SK-N-SH treated with all-trans-retinoic acid at 6 μM for 48 hours (cell line): Measurements from ENCODE around the gene NFAT5.

Experiments
- ATAC-seq: fragments of 200-7000 bp; cut with Tn5 transposase; 3 replicates; pipeline ENCODE4 v1.9.1; 2020; ENCODE audit warnings: mild to moderate bottlenecking, moderate library complexity
- ARNTL ChIP-seq: fragments of 450-650 bp; formaldehyde crosslinking; IDR thresholded peaks from 2 replicates; pipeline ENCODE4 v1.5.0; 2020; ENCODE audit warnings: low read depth, mild to moderate bottlenecking, moderate library complexity, borderline replicate concordance
- CREB5 ChIP-seq: fragments of 250-450 bp; sonication (Bioruptor Pico); IDR thresholded peaks from 2 replicates; pipeline ENCODE4 v1.5.1; 2020; ENCODE audit warnings: low read depth, mild to moderate bottlenecking, moderate library complexity
- CSDC2 ChIP-seq: fragments of 250-450 bp; sonication (Bioruptor Pico); IDR thresholded peaks from 2 replicates; pipeline ENCODE4 v1.5.0; 2020; ENCODE audit warnings: mild to moderate bottlenecking, moderate library complexity
- ESRRG ChIP-seq: fragments of 250-450 bp; sonication (Bioruptor Pico); IDR thresholded peaks from 2 replicates; pipeline ENCODE4 v1.6.1; 2021; ENCODE audit warnings: mild to moderate bottlenecking
- POU6F1 ChIP-seq: fragments of 250-450 bp; sonication (Bioruptor Pico); IDR thresholded peaks from 2 replicates; pipeline ENCODE4 v1.8.0; 2021; ENCODE audit warnings: low read depth, mild to moderate bottlenecking, moderate library complexity, borderline replicate concordance
- PPARA ChIP-seq: fragments of 250-450 bp; sonication (Bioruptor Pico); IDR thresholded peaks from 2 replicates; pipeline ENCODE4 v1.5.0; 2020; ENCODE audit warnings: mild to moderate bottlenecking, borderline replicate concordance
- TOX ChIP-seq: fragments of 250-450 bp; sonication (Bioruptor Pico); IDR thresholded peaks from 2 replicates; pipeline ENCODE4 v1.8.0; 2021; ENCODE audit warnings: mild to moderate bottlenecking, moderate library complexity, borderline replicate concordance
- TSHZ2 ChIP-seq: fragments of 250-450 bp; sonication (Bioruptor Pico); IDR thresholded peaks from 2 replicates; pipeline ENCODE4 v1.5.0; 2020; ENCODE audit warnings: mild to moderate bottlenecking, moderate library complexity
- ZFP30 ChIP-seq: fragments of 450-650 bp; formaldehyde crosslinking; IDR thresholded peaks from 2 replicates; pipeline ENCODE4 v1.5.0; 2022; ENCODE audit warnings: mild to moderate bottlenecking, moderate library complexity
- ZNF70 ChIP-seq: fragments of 450-650 bp; formaldehyde crosslinking; IDR thresholded peaks from 2 replicates; pipeline ENCODE4 v1.5.0; 2020; ENCODE audit warnings: mild to moderate bottlenecking, moderate library complexity
- TF ChIP-seq, protein P1 (sequence below): fragments of 250-450 bp; sonication (Bioruptor Pico); IDR thresholded peaks from 2 replicates; pipeline ENCODE4 v1.8.0; 2020; ENCODE audit warnings: mild to moderate bottlenecking, moderate library complexity, borderline replicate concordance
- TF ChIP-seq, protein P2 (sequence below): fragments of 250-450 bp; sonication (Bioruptor Pico); IDR thresholded peaks from 2 replicates; pipeline ENCODE4 v1.5.1; 2021; ENCODE audit warnings: mild to moderate bottlenecking, moderate library complexity

Gene NFAT5

GRCh38 chr16:69725480-69726312 is 159.9 kb downstream of the NFAT5 start:
- TF ChIP-seq TSHZ2 (CRISPR knock-in tag) (0 out of 2 replicates have a peak, but pooled peaks have one; percentile 12), ESRRG (CRISPR knock-in tag) (no peak), POU6F1 (CRISPR knock-in tag) (no peak), ZFP30 (CRISPR knock-in tag) (no peak)
- no peak for ATAC-seq

DNA sequence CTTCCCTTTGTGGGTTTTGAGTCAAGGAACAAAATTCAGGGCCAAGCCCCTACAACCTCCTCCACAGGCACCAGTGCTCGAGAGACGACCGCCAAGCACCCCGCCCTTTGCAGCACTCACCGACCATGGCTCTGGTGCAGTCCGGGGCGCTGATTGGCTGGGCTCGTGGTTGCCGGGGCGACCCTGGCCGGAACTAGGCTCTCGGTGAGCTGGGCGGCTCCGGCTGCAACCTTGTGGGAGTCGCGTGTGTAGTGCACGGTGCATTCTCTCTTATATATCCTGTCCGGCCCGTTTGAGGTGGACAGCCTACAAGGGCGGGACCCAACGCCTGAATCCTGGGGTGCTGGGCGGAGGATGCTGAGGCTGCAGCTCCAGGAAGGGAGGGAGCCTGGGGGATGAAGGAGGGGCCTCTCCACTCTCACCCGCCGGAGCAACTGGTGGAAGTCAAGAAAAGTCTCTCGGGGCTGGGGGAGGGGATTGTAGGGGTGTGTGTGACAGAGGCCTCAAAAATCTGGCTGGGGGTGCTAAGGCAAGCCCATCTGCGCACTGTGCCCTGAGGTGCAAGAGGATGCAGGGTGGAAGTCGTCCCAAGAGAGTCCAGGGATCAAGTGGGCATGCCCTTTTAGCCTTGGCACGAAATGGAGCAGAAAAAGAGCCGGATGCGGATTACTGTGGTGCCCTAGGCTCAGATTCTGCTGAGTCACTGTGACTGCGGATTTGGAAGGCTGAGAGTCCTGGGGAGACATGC is 160.7 kb downstream of the NFAT5 start, which contains the start of gene NQO1:
NQO1 (minus strand) TSS at position 248 of the 748 bp plus-strand sequence; CDS start at position 127, 121 bp downstream.
- TF ChIP-seq ESRRG (CRISPR knock-in tag) (no peak), PPARA (CRISPR knock-in tag) (no peak), ZNF70 (CRISPR knock-in tag) (no peak), POU6F1 (CRISPR knock-in tag) (no peak), ZFP30 (CRISPR knock-in tag) (no peak), TSHZ2 (CRISPR knock-in tag) (no peak), CREB5 (CRISPR knock-in tag) (no peak), CSDC2 (no peak), TOX (CRISPR knock-in tag) (no peak), ARNTL (no peak)
- TF ChIP-seq, protein P1, sequence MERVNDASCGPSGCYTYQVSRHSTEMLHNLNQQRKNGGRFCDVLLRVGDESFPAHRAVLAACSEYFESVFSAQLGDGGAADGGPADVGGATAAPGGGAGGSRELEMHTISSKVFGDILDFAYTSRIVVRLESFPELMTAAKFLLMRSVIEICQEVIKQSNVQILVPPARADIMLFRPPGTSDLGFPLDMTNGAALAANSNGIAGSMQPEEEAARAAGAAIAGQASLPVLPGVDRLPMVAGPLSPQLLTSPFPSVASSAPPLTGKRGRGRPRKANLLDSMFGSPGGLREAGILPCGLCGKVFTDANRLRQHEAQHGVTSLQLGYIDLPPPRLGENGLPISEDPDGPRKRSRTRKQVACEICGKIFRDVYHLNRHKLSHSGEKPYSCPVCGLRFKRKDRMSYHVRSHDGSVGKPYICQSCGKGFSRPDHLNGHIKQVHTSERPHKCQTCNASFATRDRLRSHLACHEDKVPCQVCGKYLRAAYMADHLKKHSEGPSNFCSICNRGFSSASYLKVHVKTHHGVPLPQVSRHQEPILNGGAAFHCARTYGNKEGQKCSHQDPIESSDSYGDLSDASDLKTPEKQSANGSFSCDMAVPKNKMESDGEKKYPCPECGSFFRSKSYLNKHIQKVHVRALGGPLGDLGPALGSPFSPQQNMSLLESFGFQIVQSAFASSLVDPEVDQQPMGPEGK (CRISPR knock-in tag) = no peak
- TF ChIP-seq, protein P2, sequence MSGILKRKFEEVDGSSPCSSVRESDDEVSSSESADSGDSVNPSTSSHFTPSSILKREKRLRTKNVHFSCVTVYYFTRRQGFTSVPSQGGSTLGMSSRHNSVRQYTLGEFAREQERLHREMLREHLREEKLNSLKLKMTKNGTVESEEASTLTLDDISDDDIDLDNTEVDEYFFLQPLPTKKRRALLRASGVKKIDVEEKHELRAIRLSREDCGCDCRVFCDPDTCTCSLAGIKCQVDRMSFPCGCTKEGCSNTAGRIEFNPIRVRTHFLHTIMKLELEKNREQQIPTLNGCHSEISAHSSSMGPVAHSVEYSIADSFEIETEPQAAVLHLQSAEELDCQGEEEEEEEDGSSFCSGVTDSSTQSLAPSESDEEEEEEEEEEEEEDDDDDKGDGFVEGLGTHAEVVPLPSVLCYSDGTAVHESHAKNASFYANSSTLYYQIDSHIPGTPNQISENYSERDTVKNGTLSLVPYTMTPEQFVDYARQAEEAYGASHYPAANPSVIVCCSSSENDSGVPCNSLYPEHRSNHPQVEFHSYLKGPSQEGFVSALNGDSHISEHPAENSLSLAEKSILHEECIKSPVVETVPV (CRISPR knock-in tag) = no peak
- ATAC-seq = peak; percentile 97
